Thyroid gland (tissue), 4 donors: Measurements from ENCODE around the gene FYN. TPM values are rescaled to one million over a fixed set of nuclear protein-coding genes. Genes with fewer than 3 reads are reported as not detected.

Experiments
- DNase-seq, 2 donors: peaks; one replicate each; pipeline ENCODE4 v3.0.0-alpha.2; 2019
- H3K27ac ChIP-seq, 3 donors: fragments of 200-600 bp; sonication (generic); 1 replicate in 2 of 3; 2 replicates in 1 of 3; pipeline ENCODE4 v1.5.1; 2016 to 2019; ENCODE audit warnings: mild to moderate bottlenecking in 1 of 3, moderate library complexity in 1 of 3
- H3K27me3 ChIP-seq: fragments of 200-600 bp; sonication (generic); one replicate; pipeline ENCODE4 v1.5.1; 2019
- H3K36me3 ChIP-seq, 2 donors: fragments of 200-600 bp; sonication (generic); one replicate each; pipeline ENCODE4 v1.5.1; 2016 to 2019
- H3K4me1 ChIP-seq, 2 donors: fragments of 200-600 bp; sonication (generic); one replicate each; pipeline ENCODE4 v1.5.1; 2017 to 2019
- H3K4me3 ChIP-seq, 3 donors: fragments of 200-600 bp; sonication (generic); replicated peaks in 1 of 3; 1 replicate in 2 of 3; 2 replicates in 1 of 3; pipeline ENCODE4 v1.5.1; 2016; ENCODE audit warnings: mild to moderate bottlenecking in 1 of 3
- H3K9me3 ChIP-seq: fragments of 200-600 bp; sonication (generic); one replicate; pipeline ENCODE4 v1.5.1; 2017
- POLR2A ChIP-seq, 2 donors: fragments of 450-650 bp; IDR thresholded peaks; one replicate each; pipeline ENCODE4 v1.6.1; 2017; ENCODE audit warnings: antibody characterized with exemption in 2 of 2, mild to moderate bottlenecking in 2 of 2, moderate library complexity in 1 of 2
- WGBS, 2 donors: methylation state at CpG; one replicate each; pipeline ENCODE4 v1.1.5; 2017; 5-methylcytosine and 5-hydroxymethylcytosine counted together
- intact Hi-C: fragments of 100-400 bp; cut with DNase I; formaldehyde crosslinking; loops from one replicate; pipeline ENCODE4 v1.15.1; 2023
- total RNA-seq, 4 donors: library from RNA; depleted of rRNA; stranded (reverse); fragments of >200 nt; gene quantifications; one replicate each; pipeline ENCODE4 v1.2.3, GENCODE V29; 2016
- TF ChIP-seq, protein P1 (sequence below), 6 experiments: fragments of 200-600 bp in 3 of 6; fragments of 450-650 bp in 3 of 6; sonication (generic) in 3 of 6; IDR thresholded peaks; one replicate each; pipeline ENCODE4 v1.5.1; 2016 to 2019; ENCODE audit warnings: antibody characterized with exemption in 6 of 6, mild to moderate bottlenecking in 2 of 6, inconsistent platforms in 1 of 6, moderate library complexity in 1 of 6

FYN gene
- total RNA-seq, 4 donors from 2014 or later = 67.0 to 206 (median 95.9) TPM

GRCh38 chr6:111770263-111771093, 102.8 kb downstream of the FYN start:
- TF ChIP-seq POLR2A (IDR thresholded peaks at IDR 0.05) = no peak
- TF ChIP-seq, protein P1, sequence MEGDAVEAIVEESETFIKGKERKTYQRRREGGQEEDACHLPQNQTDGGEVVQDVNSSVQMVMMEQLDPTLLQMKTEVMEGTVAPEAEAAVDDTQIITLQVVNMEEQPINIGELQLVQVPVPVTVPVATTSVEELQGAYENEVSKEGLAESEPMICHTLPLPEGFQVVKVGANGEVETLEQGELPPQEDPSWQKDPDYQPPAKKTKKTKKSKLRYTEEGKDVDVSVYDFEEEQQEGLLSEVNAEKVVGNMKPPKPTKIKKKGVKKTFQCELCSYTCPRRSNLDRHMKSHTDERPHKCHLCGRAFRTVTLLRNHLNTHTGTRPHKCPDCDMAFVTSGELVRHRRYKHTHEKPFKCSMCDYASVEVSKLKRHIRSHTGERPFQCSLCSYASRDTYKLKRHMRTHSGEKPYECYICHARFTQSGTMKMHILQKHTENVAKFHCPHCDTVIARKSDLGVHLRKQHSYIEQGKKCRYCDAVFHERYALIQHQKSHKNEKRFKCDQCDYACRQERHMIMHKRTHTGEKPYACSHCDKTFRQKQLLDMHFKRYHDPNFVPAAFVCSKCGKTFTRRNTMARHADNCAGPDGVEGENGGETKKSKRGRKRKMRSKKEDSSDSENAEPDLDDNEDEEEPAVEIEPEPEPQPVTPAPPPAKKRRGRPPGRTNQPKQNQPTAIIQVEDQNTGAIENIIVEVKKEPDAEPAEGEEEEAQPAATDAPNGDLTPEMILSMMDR (IDR thresholded peaks at IDR 0.05) = no peak
- Histone ChIP-seq H3K4me3 (no peak overlapping the region), H3K4me1 (peaks cover 0 to 15% of the 10 kb centered on the region in 2 donors), H3K9me3 (no peaks in the 10 kb centered on the region), H3K36me3 (no peaks in the 10 kb centered on the region), H3K27me3 (no peaks in the 10 kb centered on the region), H3K27ac (no peak overlapping the region)
- intact Hi-C loops = no loop called here
- WGBS, 2 donors = 96 to 98% methylated on average over 6 of the region's 6 CpGs
- no peak for DNase-seq

GRCh38 chr6:111769365-111770152, 103.7 kb downstream of the FYN start:
- Histone ChIP-seq H3K27ac (no peak overlapping the region), H3K36me3 (no peaks in the 10 kb centered on the region), H3K4me1 (peaks cover 0 to 15% of the 10 kb centered on the region in 2 donors), H3K4me3 (no peak overlapping the region), H3K9me3 (no peaks in the 10 kb centered on the region), H3K27me3 (no peaks in the 10 kb centered on the region)
- no peak for DNase-seq
- 83 to 84% methylated on average over 1 of the region's 1 CpG for WGBS, 2 donors
- TF ChIP-seq POLR2A (IDR thresholded peaks at IDR 0.05) = no peak
- TF ChIP-seq, protein P1 (IDR thresholded peaks at IDR 0.05) = no peak
- intact Hi-C loops = no loop called here

- Histone ChIP-seq H3K4me1 (peaks cover 4 to 11% of the 10 kb centered on the region in 2 donors), H3K4me3 (no peak overlapping the region), H3K9me3 (no peaks in the 10 kb centered on the region), H3K27ac (no peak overlapping the region), H3K36me3 (no peaks in the 10 kb centered on the region), H3K27me3 (no peaks in the 10 kb centered on the region)
- TF ChIP-seq POLR2A (IDR thresholded peaks at IDR 0.05) = no peak
- no peak for DNase-seq
- intact Hi-C loops = no loop called here
- WGBS, 2 donors = 97 to 100% methylated on average over 2 of the region's 2 CpGs
Observed at GRCh38 chr6:111768431-111768770, 104.9 kb downstream of the FYN start.

DNA sequence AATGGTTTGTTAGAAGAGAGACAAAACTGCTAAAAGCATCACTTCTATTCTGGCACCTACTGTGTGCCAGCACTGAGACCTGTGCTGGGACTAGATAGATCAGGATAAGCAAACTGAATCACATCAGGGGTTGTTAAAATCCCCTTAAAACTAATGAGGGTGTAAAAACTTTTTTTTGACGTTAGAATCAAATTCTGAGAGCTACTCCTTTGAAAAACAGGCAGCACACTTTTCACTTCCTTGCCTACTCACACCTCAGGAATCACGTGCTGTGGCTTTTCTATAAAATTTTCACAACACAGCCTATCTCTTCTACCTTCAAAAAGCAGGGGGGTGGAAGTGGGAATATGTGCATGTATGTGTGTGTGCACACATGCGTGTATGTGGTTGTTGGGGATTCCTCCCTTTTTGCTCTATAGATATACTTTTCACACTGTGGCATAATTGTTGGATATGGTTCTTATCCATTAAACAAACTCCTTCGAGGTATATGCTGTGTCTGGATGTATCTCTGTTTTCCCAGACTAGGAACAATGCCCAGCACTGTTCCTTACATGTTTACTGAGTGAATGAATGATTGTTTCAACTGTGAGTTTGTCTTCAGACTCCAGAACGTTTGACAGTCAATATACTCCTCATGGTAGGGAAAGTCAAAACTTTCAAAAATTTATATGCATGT, 105.4 kb downstream of the FYN start:
- WGBS, 2 donors = 81 to 86% methylated on average over 5 of the region's 5 CpGs

More for the DNA sequence above, 105.4 kb downstream of the FYN start:
- intact Hi-C loops = no loop called here
- Histone ChIP-seq H3K36me3 (no peaks in the 10 kb centered on the region), H3K27me3 (no peaks in the 10 kb centered on the region), H3K4me3 (no peak overlapping the region), H3K9me3 (no peaks in the 10 kb centered on the region), H3K27ac (no peak overlapping the region), H3K4me1 (peaks cover 10 to 16% of the 10 kb centered on the region in 2 donors)
- DNase-seq = no peak
- TF ChIP-seq, protein P1 (IDR thresholded peaks at IDR 0.05) = no peak
- TF ChIP-seq POLR2A (IDR thresholded peaks at IDR 0.05) = no peak
